GM12891 (cell line): ENCODE measurements around the gene YBX2.

Experiments
- POLR2A ChIP-seq: IDR thresholded peaks from 2 replicates; pipeline ENCODE4 v1.6.1; 2011; ENCODE audit warnings: low read depth, low read length, control low read depth
- POLR2AphosphoS5 ChIP-seq: IDR thresholded peaks from 2 replicates; pipeline ENCODE4 v1.6.1; 2011; ENCODE audit warnings: low read depth, low read length, control low read depth
- TAF1 ChIP-seq: IDR thresholded peaks from 2 replicates; pipeline ENCODE4 v1.6.1; 2011; ENCODE audit warnings: low read depth, low read length, control low read depth

GRCh38 chr17:7293816-7294613, 424 bp downstream of the YBX2 start:
- TF ChIP-seq POLR2A = no peak
- TF ChIP-seq POLR2AphosphoS5 = no peak
- TF ChIP-seq TAF1 = no peak
